HUES48 (cell line): ENCODE data around the gene UBL4A.

ENCODE experiments used
- H3K27ac ChIP-seq: one replicate; pipeline ENCODE4 v1.7.0; 2013; ENCODE audit warnings: low read depth, low read length, inconsistent platforms
- H3K27me3 ChIP-seq: 2 replicates; pipeline ENCODE4 v1.6.1; 2013; ENCODE audit warnings: mild to moderate bottlenecking, low read length; ENCODE audit not compliant: control insufficient read depth, insufficient read depth
- H3K36me3 ChIP-seq: 2 replicates; pipeline ENCODE4 v1.6.1; 2013; ENCODE audit warnings: low read length; ENCODE audit not compliant: control insufficient read depth, insufficient read depth
- H3K4me1 ChIP-seq: 2 replicates; pipeline ENCODE4 v1.6.1; 2013; ENCODE audit warnings: mild to moderate bottlenecking, low read length; ENCODE audit not compliant: control insufficient read depth, insufficient read depth
- H3K4me3 ChIP-seq: 2 replicates; pipeline ENCODE4 v1.5.1; 2013; ENCODE audit warnings: mild to moderate bottlenecking, low read depth, low read length
- H3K9ac ChIP-seq: 2 replicates; pipeline ENCODE4 v1.6.1; 2013; ENCODE audit warnings: mild to moderate bottlenecking, low read depth, low read length, moderate library complexity
- H3K9me3 ChIP-seq: 2 replicates; pipeline ENCODE4 v1.6.1; 2013; ENCODE audit warnings: low read length; ENCODE audit not compliant: control insufficient read depth, insufficient read depth

Gene UBL4A

GRCh38 chrX:154460326-154460725 is 26.1 kb downstream of the UBL4A start:
- H3K27ac ChIP-seq, result no peak overlapping the region

GRCh38 chrX:154459832-154460231 is 26.6 kb downstream of the UBL4A start:
- Histone ChIP-seq H3K9ac (no peak overlapping the region), H3K9me3 (peaks cover 28% of the 10 kb centered on the region), H3K27me3 (no peaks in the 10 kb centered on the region), H3K4me3 (no peak overlapping the region), H3K27ac (no peak overlapping the region), H3K4me1 (no peaks in the 10 kb centered on the region), H3K36me3 (peaks cover 23% of the 10 kb centered on the region; the same call in 1 of the 2 replicates)

More at GRCh38 chrX:154460326-154460725, 26.1 kb downstream of the UBL4A start:
- H3K36me3 ChIP-seq, result peaks cover 26% of the 10 kb centered on the region; the same call in 1 of the 2 replicates
- no peaks in the 10 kb centered on the region for H3K4me1 ChIP-seq
- peaks cover 28% of the 10 kb centered on the region; the same call in 1 of the 2 replicates for H3K9me3 ChIP-seq
- H3K9ac ChIP-seq, result no peak overlapping the region
- no peaks in the 10 kb centered on the region for H3K27me3 ChIP-seq
- H3K4me3 ChIP-seq, result no peak overlapping the region

- no peaks in the 10 kb centered on the region for H3K4me1 ChIP-seq
- no peak overlapping the region for H3K27ac ChIP-seq
- H3K27me3 ChIP-seq, result no peaks in the 10 kb centered on the region
- peaks cover 29% of the 10 kb centered on the region for H3K9me3 ChIP-seq
- peak overlapping the region; percentile 60 for H3K4me3 ChIP-seq
- H3K36me3 ChIP-seq, result peaks cover 21% of the 10 kb centered on the region; the same call in 1 of the 2 replicates
- no peak overlapping the region for H3K9ac ChIP-seq
Observed at GRCh38 chrX:154458954-154459778, 27.2 kb downstream of the UBL4A start.

GRCh38 chrX:154458116-154458953 is 28.1 kb downstream of the UBL4A start, which contains the start of gene PLXNA3:
Gene PLXNA3, plus strand, starts transcription at chrX:154458281. Its CDS starts 1,903 bp downstream, at chrX:154460184.
- no peak within 1 kb of the TSS for H3K27ac ChIP-seq
- H3K9ac ChIP-seq, result no peak within 1 kb of the TSS
- H3K9me3 ChIP-seq, result peaks cover 31% of the 10 kb centered on the region
- no peaks in the 10 kb centered on the region for H3K27me3 ChIP-seq
- peaks cover 19% of the 10 kb centered on the region; the same call in 1 of the 2 replicates for H3K36me3 ChIP-seq
- no peaks in the 10 kb centered on the region for H3K4me1 ChIP-seq
- H3K4me3 ChIP-seq, result peak within 1 kb of the TSS; percentile 60

GRCh38 chrX:154457491-154458115 is 28.8 kb downstream of the UBL4A start:
- H3K36me3 ChIP-seq, result peaks cover 13% of the 10 kb centered on the region; the same call in 1 of the 2 replicates
- H3K4me1 ChIP-seq, result no peaks in the 10 kb centered on the region
- H3K9ac ChIP-seq, result no peak overlapping the region
- H3K4me3 ChIP-seq, result peak overlapping the region; percentile 60; the same call in 1 of the 2 replicates
- no peaks in the 10 kb centered on the region for H3K27me3 ChIP-seq
- H3K27ac ChIP-seq, result no peak overlapping the region
- peaks cover 30% of the 10 kb centered on the region for H3K9me3 ChIP-seq

- H3K9ac ChIP-seq, result no peak overlapping the region
- H3K9me3 ChIP-seq, result peaks cover 35% of the 10 kb centered on the region
- H3K4me3 ChIP-seq, result no peak overlapping the region
- H3K36me3 ChIP-seq, result peaks cover 25% of the 10 kb centered on the region
- no peaks in the 10 kb centered on the region for H3K4me1 ChIP-seq
- no peak overlapping the region for H3K27ac ChIP-seq
- no peaks in the 10 kb centered on the region for H3K27me3 ChIP-seq
Observed at GRCh38 chrX:154452823-154453222, 33.6 kb downstream of the UBL4A start.

GRCh38 chrX:154450312-154450711 is 36.1 kb downstream of the UBL4A start:
- Histone ChIP-seq H3K4me3 (no peak overlapping the region), H3K4me1 (no peaks in the 10 kb centered on the region), H3K27ac (no peak overlapping the region), H3K27me3 (no peaks in the 10 kb centered on the region), H3K9me3 (peaks cover 52% of the 10 kb centered on the region), H3K9ac (no peak overlapping the region), H3K36me3 (peaks cover 25% of the 10 kb centered on the region)

- no peaks in the 10 kb centered on the region for H3K4me1 ChIP-seq
- H3K36me3 ChIP-seq, result peaks cover 25% of the 10 kb centered on the region
- H3K27me3 ChIP-seq, result no peaks in the 10 kb centered on the region
- no peak overlapping the region for H3K4me3 ChIP-seq
- H3K27ac ChIP-seq, result no peak overlapping the region
- H3K9me3 ChIP-seq, result peaks cover 54% of the 10 kb centered on the region
- H3K9ac ChIP-seq, result no peak overlapping the region
Observed at GRCh38 chrX:154449618-154450017, 36.8 kb downstream of the UBL4A start.

- Histone ChIP-seq H3K27me3 (no peaks in the 10 kb centered on the region), H3K27ac (no peak overlapping the region), H3K9ac (no peak overlapping the region), H3K36me3 (peaks cover 25% of the 10 kb centered on the region), H3K4me3 (no peak overlapping the region), H3K9me3 (peaks cover 47% of the 10 kb centered on the region), H3K4me1 (no peaks in the 10 kb centered on the region)
Observed at GRCh38 chrX:154448484-154448883, 37.9 kb downstream of the UBL4A start.

- no peaks in the 10 kb centered on the region for H3K4me1 ChIP-seq
- H3K4me3 ChIP-seq, result no peak overlapping the region
- no peak overlapping the region for H3K9ac ChIP-seq
- H3K27me3 ChIP-seq, result no peaks in the 10 kb centered on the region
- peaks cover 36% of the 10 kb centered on the region for H3K9me3 ChIP-seq
- no peak overlapping the region for H3K27ac ChIP-seq
- H3K36me3 ChIP-seq, result peaks cover 38% of the 10 kb centered on the region
Observed at GRCh38 chrX:154446430-154446829, 40.0 kb downstream of the UBL4A start.
